Measurements from ENCODE around the gene SMARCAL1. TPM values are rescaled to one million over a fixed set of nuclear protein-coding genes. Genes with fewer than 3 reads are reported as not detected.

Gene SMARCAL1
- total RNA-seq, 1 experiment from 2014 or later = 26.4 TPM

DNA sequence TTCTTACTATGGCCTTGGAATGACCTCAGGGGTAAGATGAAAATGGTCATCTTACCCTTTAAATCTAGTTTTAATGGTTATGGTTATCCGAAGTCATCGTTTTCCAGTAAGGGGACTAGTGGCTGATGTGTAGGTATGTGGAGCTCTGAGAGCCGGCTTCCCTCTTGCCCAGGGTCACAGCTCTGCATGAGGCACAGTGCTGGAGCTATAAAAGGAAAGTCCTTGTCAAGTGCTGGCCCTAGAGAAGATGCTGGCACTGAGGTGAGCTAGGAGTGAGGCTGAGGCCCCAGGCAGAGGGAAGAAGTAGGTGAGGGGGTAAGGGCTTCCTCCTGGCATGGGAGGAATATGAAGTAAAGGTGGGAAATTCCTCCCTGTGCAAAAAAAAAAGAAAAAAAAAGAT lies 35.0 kb downstream of the SMARCAL1 start:
- peaks cover 9% of the 10 kb centered on the region for H3K36me3 ChIP-seq (ENCODE audit: control insufficient read depth, insufficient read depth, low read length)
- H3K4me3 ChIP-seq (ENCODE audit: low read depth in 2 of 2, low read length in 2 of 2) = no peak overlapping the region
- intact Hi-C loops (cut with micrococcal nuclease; ENCODE audit: unreplicated experiment) = no loop called here
- no peaks in the 10 kb centered on the region for H3K4me1 ChIP-seq (ENCODE audit: control insufficient read depth, insufficient read depth, low read length)
- no peak for DNase-seq (ENCODE audit: low read depth, low spot score)
- BruUV-seq (replicated peaks) = no TSS peak
- H3K27me3 ChIP-seq (ENCODE audit: control insufficient read depth, insufficient read depth, low read length) = no peaks in the 10 kb centered on the region
- H3K27ac ChIP-seq (ENCODE audit: low read length) = no peak overlapping the region
- in situ Hi-C loops (cut with HindIII; ENCODE audit: low pct_unique_long_range_greater_than_20kb, low sequenced_read_pairs) = no loop called here
- no peaks in the 10 kb centered on the region for H3K9me3 ChIP-seq (ENCODE audit: control insufficient read depth, insufficient read depth, low read depth, low read length)
- ATAC-seq = no peak
- ChIA-PET CTCF (no interaction called here), POLR2A (no interaction called here)
- TF ChIP-seq, protein P1, sequence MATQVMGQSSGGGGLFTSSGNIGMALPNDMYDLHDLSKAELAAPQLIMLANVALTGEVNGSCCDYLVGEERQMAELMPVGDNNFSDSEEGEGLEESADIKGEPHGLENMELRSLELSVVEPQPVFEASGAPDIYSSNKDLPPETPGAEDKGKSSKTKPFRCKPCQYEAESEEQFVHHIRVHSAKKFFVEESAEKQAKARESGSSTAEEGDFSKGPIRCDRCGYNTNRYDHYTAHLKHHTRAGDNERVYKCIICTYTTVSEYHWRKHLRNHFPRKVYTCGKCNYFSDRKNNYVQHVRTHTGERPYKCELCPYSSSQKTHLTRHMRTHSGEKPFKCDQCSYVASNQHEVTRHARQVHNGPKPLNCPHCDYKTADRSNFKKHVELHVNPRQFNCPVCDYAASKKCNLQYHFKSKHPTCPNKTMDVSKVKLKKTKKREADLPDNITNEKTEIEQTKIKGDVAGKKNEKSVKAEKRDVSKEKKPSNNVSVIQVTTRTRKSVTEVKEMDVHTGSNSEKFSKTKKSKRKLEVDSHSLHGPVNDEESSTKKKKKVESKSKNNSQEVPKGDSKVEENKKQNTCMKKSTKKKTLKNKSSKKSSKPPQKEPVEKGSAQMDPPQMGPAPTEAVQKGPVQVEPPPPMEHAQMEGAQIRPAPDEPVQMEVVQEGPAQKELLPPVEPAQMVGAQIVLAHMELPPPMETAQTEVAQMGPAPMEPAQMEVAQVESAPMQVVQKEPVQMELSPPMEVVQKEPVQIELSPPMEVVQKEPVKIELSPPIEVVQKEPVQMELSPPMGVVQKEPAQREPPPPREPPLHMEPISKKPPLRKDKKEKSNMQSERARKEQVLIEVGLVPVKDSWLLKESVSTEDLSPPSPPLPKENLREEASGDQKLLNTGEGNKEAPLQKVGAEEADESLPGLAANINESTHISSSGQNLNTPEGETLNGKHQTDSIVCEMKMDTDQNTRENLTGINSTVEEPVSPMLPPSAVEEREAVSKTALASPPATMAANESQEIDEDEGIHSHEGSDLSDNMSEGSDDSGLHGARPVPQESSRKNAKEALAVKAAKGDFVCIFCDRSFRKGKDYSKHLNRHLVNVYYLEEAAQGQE (IDR thresholded peaks at IDR 0.05; ENCODE audit: insufficient read depth in 1 of 2, low read depth in 2 of 2, low read length in 1 of 2) = no peak
- TF ChIP-seq SIN3A (IDR thresholded peaks at IDR 0.05; ENCODE audit: borderline replicate concordance, insufficient read depth, low read depth, low read length) (no peak), TCF7L2 (IDR thresholded peaks at IDR 0.05; ENCODE audit: low read depth, low read length) (no peak), POLR2AphosphoS5 (IDR thresholded peaks at IDR 0.05; ENCODE audit: low read depth, low read length) (no peak)
- TF ChIP-seq, protein P2, sequence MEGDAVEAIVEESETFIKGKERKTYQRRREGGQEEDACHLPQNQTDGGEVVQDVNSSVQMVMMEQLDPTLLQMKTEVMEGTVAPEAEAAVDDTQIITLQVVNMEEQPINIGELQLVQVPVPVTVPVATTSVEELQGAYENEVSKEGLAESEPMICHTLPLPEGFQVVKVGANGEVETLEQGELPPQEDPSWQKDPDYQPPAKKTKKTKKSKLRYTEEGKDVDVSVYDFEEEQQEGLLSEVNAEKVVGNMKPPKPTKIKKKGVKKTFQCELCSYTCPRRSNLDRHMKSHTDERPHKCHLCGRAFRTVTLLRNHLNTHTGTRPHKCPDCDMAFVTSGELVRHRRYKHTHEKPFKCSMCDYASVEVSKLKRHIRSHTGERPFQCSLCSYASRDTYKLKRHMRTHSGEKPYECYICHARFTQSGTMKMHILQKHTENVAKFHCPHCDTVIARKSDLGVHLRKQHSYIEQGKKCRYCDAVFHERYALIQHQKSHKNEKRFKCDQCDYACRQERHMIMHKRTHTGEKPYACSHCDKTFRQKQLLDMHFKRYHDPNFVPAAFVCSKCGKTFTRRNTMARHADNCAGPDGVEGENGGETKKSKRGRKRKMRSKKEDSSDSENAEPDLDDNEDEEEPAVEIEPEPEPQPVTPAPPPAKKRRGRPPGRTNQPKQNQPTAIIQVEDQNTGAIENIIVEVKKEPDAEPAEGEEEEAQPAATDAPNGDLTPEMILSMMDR (IDR thresholded peaks at IDR 0.05) = no peak

DNA sequence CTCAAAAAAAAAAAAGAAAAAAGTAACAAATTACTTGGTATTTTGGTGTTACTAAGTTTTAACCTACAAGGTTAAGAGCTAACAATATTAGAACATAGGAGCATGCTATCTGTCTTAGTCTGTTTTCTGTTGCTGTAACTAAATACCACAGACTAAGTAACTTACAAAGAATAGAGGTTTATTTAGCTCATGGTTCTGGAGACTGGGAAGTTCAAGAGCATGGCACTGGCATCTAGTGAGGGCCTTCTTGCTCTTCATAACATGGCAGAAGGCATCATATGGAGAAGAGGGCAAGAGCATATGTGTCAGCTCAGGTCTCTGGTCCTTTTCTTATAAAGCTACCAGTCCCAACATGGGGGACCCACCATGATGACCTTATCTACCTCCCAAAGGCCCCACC lies 36.5 kb downstream of the SMARCAL1 start:
- DNase-seq (ENCODE audit: low read depth, low spot score) (no peak), ATAC-seq (no peak)
- Histone ChIP-seq H3K4me3 (ENCODE audit: low read depth in 2 of 2, low read length in 2 of 2) (no peak overlapping the region), H3K4me1 (ENCODE audit: control insufficient read depth, insufficient read depth, low read length) (no peaks in the 10 kb centered on the region), H3K27me3 (ENCODE audit: control insufficient read depth, insufficient read depth, low read length) (no peaks in the 10 kb centered on the region), H3K27ac (ENCODE audit: low read length) (no peak overlapping the region), H3K36me3 (ENCODE audit: control insufficient read depth, insufficient read depth, low read length) (peaks cover 11% of the 10 kb centered on the region), H3K9me3 (ENCODE audit: control insufficient read depth, insufficient read depth, low read depth, low read length) (no peaks in the 10 kb centered on the region)
- TF ChIP-seq SIN3A (IDR thresholded peaks at IDR 0.05; ENCODE audit: borderline replicate concordance, insufficient read depth, low read depth, low read length) = no peak
- TF ChIP-seq, protein P2 (IDR thresholded peaks at IDR 0.05) = no peak
- TF ChIP-seq TCF7L2 (IDR thresholded peaks at IDR 0.05; ENCODE audit: low read depth, low read length) = no peak
- no peak for TF ChIP-seq POLR2AphosphoS5 (IDR thresholded peaks at IDR 0.05; ENCODE audit: low read depth, low read length)
- TF ChIP-seq, protein P1 (IDR thresholded peaks at IDR 0.05; ENCODE audit: insufficient read depth in 1 of 2, low read depth in 2 of 2, low read length in 1 of 2) = no peak
- ChIA-PET CTCF (no interaction called here), POLR2A (no interaction called here)
- no TSS peak for BruUV-seq (replicated peaks)
- in situ Hi-C loops (cut with HindIII; ENCODE audit: low pct_unique_long_range_greater_than_20kb, low sequenced_read_pairs) = no loop called here
- intact Hi-C loops (cut with micrococcal nuclease; ENCODE audit: unreplicated experiment) = no loop called here
